H1 (cell line): Measurements from ENCODE around the gene TTC33. TPM values are rescaled to one million over a fixed set of nuclear protein-coding genes. Genes with fewer than 3 reads are reported as not detected.

Experiments
- EP300 ChIP-seq, 2 experiments: IDR thresholded peaks; 1 replicate in 1 of 2; 2 replicates in 1 of 2; pipeline ENCODE4 v1.6.1; 2011 to 2012; ENCODE audit warnings: low read depth in 2 of 2, low read length in 2 of 2, mild to moderate bottlenecking in 2 of 2, borderline replicate concordance in 1 of 2, inconsistent platforms in 1 of 2, moderate library complexity in 1 of 2
- EZH2 ChIP-seq: fragments of 200-600 bp; sonication (generic); IDR thresholded peaks from 2 replicates; pipeline ENCODE4 v1.7.1; 2012; ENCODE audit warnings: low read depth, mild to moderate bottlenecking, moderate library complexity, low read length, inconsistent platforms; ENCODE audit not compliant: severe bottlenecking
- SP4 ChIP-seq: IDR thresholded peaks from 2 replicates; pipeline ENCODE4 v1.6.1; 2012; ENCODE audit warnings: low read length, inconsistent platforms
- TCF12 ChIP-seq: IDR thresholded peaks from 2 replicates; pipeline ENCODE4 v1.6.1; 2011; ENCODE audit warnings: low read depth, mild to moderate bottlenecking, low read length
- TEAD4 ChIP-seq: IDR thresholded peaks from 2 replicates; pipeline ENCODE4 v1.6.1; 2012; ENCODE audit warnings: low read depth, low read length, inconsistent platforms, mixed read lengths
- polyA plus RNA-seq, 7 experiments: library from polyadenylated mRNA; depleted of rRNA in 3 of 7; stranded (reverse) in 5 of 7; unstranded in 2 of 7; fragments of >200 nt in 5 of 7; fragments of 200-250 nt in 2 of 7; gene quantifications; 1 replicate in 5 of 7; 2 replicates in 1 of 7; 4 replicates in 1 of 7; pipeline versions ENCODE4 v1.2.1 to v1.2.3, GENCODE V29; 2011 to 2013; ENCODE audit warnings: missing spikeins in 2 of 7, mixed read lengths in 2 of 7
- total RNA-seq: library from RNA; stranded (reverse); fragmentation: NEBNext Ultra II Directional; extraction: Animal tissue kit (Norgen Biotek cat#: 25700); gene quantifications from 2 replicates; pipeline ENCODE4 v1.2.1, GENCODE V29; 2021

TTC33 gene
- total and polyA plus RNA-seq, 2 of the 8 experiments (the other 6 are each of a cell fraction or from before 2014, with no cell fraction given), result 1.2 to 12.6 TPM

GRCh38 chr5:40492056-40492455 lies 263.7 kb downstream of the TTC33 start (continued):
- TF ChIP-seq EP300 (IDR thresholded peaks at IDR 0.05; ENCODE audit: borderline replicate concordance in 1 of 2, low read depth in 2 of 2, low read length in 2 of 2), result no peak
- no peak for TF ChIP-seq TCF12
- no peak for TF ChIP-seq TEAD4
- no peak for TF ChIP-seq EZH2
- TF ChIP-seq SP4, result no peak
